HG02981 (cell line): Measurements from ENCODE around the gene SLC35G1.

Experiments
- ATAC-seq: cut with Tn5 transposase; IDR thresholded peaks from one replicate; pipeline ENCODE4 v1.9.1; 2021; ENCODE audit warnings: mild to moderate bottlenecking, moderate library complexity; ENCODE audit not compliant: unreplicated experiment

SLC35G1 gene, protein sequence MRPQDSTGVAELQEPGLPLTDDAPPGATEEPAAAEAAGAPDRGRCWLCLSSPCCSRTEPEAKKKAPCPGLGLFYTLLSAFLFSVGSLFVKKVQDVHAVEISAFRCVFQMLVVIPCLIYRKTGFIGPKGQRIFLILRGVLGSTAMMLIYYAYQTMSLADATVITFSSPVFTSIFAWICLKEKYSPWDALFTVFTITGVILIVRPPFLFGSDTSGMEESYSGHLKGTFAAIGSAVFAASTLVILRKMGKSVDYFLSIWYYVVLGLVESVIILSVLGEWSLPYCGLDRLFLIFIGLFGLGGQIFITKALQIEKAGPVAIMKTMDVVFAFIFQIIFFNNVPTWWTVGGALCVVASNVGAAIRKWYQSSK

DNA sequence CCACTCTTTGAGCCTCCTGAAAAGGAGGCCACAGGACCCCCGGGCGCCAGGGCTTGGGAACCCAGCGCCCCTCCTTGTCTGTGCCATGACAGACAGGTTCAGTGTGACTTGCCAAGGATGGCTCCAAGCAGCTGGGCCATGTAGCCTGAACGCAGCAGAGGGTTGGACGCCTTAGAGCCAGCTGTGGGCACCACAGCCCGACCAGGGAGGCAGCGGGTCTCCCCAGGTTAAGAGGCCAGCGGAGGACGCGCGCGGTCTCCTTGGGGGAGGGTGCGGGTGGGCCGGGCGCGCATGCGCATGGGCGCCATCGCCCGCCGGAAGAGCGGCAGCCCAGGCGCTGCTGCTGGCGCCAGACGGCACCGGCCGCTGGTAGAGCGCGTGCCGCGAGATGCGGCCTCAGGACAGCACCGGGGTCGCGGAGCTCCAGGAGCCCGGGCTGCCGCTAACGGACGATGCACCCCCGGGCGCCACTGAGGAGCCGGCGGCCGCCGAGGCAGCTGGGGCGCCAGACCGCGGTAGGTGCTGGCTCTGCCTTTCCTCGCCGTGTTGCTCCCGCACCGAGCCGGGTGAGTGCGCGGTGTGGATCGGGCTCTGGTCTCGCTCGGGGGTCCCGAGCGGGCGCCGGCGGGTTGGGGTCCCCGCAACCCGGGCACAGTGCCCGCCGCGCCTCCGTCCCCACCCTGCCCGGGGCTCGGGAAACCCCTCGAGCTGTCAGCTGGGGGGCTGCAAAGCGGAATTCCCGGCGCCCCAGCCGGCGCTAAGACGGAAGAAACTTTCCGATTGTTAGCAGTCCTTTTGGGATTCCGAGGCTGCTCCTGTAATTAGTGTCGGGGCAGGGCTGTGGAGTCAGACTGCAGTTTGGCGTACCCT is at the start of gene SLC35G1:
SLC35G1 (plus strand) TSS at position 333 of the 870 bp plus-strand sequence; CDS start at position 389, 56 bp downstream.
- ATAC-seq, result peak; percentile 93

DNA sequence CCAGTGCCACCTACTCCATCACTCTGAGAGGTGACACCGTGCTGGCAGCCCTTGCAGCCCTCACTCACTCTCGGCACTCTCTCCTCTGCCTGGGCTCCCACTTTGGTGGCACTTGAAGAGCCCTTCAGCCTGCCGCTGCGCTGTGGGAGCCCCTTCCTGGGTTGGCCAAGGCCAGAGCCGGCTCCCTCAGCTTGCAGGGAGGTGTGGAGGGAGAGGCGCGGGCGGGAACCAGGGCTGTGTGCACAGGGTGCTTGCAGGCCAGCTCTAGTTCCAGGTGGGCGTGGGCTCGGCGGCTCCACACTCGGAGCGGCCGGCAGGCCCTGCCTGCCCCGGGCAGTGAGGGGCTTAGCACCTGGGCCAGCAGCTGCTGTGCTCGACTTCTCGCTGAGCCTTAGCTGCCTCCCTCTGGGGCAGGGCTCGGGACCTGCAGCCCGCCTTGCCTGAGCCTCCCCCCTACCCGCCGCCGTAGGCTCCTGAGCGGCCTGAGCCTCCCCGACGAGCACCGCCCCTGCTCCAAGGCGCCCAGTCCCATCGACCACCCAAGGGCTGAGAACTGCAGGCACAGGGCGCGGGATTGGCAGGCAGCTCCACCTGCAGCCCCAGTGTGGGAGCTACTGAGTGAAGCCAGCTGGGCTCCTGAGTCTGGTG is 48.7 kb upstream of the SLC35G1 start:
- ATAC-seq, result no peak

DNA sequence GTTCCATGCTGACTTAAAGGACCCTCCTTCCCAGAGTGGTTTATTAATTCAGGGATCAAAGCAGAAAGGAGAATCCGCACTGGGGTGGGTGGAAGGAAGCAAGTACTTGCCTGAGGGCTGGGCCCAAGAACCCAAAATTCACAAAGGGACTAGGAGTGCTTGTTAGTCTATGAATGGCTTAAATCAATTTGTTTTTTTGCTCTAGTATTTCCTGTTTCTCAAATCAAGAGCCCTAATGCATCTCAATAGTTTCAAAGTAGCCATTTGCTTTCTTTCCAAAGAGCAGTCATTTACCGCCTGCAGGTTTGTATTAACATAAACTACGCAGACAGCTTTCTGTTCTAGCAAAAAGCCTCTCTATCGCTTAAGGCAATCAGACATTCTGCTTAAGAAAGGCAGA is 44.2 kb upstream of the SLC35G1 start:
- no peak for ATAC-seq

DNA sequence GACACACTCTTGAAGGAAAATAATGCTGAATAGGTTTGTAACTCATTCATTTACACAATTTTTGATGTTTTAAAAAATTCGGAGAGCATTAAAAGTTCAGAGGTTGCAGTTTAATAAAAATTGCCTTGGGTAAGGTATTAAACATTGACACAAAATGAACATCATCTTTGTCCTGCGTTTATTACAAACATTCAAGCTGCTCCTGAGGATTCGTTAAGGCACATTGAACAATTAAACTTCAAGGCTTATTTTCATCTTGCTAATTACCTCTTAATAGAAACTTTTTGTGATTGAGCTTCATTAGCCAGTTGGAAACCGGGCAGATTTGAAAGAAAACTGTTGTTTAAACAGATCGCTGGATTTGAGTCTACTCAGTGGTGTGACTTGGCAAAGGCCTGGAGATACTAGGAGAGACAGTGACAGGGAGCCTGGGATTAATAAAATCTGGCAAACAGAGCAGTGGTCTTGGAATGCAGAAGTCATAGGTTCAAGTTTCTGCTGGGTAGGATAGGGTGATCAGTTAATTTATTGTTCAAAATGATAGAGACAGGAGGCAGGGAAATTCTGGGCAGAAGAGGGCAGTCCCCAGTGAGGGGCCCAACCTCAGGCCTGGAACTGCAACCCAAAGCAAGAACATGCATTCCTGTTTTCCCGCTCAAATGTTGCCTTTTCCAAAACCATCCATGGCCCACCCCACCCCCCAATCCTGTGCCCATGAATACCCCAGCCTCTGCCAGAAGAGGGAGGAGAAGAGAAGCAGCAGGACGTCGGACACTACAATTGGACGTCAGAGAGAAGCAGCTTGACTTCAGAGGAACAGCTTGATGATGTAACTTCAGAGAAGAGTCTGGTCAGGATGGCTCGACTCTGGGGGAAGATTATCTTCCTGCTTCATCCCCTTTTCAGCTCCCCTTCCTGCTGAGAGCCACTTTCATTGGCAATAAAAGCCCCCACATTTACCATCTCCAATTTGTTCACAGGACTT is 43.5 kb upstream of the SLC35G1 start:
- ATAC-seq, result no peak

DNA sequence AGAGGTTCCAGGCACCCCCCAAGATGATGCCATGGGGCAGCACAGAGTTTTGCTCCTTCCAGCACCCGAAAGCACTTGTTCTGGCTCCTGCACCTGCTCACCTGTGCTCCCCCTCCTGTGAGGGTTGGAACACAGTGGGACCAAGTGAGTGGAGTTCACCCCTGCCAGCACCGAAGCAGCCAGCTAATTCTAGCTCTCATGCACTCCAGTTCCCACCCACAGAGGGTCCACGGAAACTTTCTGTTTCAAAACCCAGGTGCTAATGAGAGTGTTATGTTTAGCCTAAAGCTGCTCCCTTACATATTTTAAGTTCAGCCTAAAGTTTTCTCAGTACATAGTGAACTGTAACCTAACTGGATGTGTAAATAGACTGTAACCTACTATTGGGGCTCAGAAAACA is 42.6 kb upstream of the SLC35G1 start:
- ATAC-seq, result no peak

DNA sequence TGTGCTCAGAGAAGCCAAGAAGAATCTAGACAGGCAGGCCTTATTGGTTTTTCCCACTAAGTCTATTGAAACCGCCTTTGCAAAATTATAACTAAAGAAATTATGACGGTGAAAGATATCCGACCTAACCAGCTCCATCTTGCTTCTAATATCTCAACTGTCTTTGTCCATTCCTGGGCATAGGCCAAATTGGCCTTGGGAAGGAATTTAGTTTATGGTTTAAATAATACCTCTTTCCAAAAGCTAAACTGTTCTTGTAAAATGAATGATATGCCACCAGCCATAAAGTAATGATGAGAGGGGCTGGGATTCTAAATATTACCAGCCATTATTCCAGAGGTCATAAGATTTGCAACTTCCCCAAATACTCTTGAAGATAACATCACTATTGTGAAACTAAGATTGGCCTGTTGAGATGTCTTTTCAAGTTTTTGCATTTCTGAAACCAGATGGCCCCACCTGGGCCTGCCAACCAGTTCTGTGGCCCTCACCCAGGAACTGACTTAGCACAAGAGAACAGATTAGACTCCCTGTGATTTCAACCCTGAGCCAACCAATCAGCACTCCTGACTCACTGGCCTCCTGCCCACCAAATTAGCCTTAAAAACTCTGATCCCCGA is 41.2 kb upstream of the SLC35G1 start:
- ATAC-seq, result no peak

DNA sequence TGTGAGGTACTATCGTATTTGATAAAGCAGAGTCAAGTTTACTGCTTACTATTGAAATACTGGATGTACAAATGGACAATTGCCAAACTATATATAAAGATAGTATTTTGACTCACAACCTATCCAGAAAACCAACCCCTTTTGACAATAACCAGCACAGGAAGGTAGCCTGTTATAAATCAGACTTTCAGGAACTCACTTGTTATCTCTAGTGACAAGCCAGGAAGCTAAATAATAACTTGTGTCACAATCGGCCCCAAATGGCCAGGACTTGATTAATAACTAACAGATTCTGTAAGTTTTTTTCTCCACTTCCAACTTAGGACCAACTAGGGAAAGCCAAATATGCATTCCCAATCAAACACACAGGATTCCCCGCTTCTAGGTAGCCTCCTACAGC is 38.8 kb upstream of the SLC35G1 start:
- ATAC-seq, result no peak

DNA sequence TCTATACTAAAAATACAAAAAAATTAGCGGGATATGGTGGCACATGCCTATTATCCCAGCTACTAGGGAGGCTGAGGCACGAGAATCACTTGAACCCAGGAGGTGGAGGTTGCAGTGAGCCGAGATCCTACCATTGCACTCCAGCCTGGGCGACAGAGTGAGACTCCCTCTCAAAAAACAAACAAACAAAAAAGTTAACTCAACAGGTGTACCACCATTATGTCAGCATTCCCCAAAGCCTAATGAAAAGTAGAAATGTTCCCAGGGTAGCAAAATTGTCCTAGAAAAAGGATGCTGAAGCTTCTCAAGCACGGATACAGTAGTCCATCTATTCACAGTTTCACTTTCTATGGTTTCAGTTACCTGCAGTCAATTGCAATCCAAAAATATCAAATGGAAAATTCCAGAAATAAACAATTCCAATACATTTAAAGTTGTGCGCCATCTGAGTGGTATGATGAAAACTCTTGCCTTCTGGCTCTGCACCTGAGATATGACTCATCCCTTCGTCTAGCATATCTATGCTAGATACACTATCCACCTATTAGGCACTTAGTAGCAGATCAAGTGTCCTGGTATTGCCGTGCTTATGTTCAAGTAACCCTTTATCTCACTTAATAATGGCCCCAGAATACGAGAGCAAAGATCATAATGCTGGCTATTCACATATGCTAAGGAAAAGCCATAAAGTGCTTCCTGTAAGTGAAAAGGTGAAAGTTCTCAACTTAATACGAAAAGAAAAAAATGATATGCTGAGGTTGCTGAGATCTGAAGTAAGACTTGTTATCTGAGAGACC is 37.2 kb upstream of the SLC35G1 start:
- ATAC-seq, result no peak

DNA sequence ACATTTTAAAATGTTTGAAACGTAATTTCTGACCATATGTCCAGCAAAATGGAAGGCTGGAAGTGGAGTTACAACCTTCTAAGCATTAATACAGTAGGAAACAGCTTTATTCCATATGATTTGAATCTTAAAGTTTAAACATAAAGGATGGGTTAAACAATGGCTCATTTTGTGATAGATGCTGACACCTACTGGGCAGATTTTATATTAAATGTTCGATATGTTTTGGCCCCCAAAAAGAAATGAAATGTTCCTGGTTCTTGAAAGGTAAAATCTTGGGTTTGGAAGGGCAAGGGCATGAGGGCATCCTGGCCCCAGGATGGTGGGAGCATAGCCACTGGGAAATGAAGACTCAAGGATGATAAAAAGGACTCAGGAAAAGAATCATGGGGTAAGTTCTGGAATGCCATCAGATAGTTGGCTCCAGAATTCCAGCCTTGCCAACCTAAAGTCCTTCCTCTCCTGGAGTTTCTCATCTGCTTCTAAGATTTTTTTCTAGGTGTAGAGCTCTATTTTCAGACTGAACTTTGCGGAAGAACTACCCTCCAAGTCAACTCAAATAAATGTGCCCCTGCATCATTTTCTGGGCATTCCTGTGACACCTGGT is 34.6 kb upstream of the SLC35G1 start:
- ATAC-seq, result no peak

DNA sequence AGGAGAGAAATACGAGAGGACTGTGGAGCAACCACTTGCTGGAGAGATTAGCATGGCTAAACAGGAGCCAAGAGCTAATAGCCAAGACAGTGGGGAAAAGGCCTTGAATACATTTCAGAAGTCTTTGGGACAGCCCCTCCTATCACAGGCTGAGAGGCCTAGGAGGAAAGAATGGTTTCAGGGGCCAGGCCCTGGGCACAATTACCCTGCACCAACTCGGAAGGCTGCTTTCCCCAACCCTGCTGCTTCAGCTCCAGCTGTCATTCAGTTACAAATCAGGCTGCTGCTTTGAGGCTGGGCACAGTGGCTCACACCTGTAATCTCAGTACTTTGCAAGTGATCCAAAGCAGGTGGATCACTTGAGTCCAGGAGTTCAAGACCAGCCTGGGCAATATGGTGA is 32.0 kb upstream of the SLC35G1 start:
- no peak for ATAC-seq

DNA sequence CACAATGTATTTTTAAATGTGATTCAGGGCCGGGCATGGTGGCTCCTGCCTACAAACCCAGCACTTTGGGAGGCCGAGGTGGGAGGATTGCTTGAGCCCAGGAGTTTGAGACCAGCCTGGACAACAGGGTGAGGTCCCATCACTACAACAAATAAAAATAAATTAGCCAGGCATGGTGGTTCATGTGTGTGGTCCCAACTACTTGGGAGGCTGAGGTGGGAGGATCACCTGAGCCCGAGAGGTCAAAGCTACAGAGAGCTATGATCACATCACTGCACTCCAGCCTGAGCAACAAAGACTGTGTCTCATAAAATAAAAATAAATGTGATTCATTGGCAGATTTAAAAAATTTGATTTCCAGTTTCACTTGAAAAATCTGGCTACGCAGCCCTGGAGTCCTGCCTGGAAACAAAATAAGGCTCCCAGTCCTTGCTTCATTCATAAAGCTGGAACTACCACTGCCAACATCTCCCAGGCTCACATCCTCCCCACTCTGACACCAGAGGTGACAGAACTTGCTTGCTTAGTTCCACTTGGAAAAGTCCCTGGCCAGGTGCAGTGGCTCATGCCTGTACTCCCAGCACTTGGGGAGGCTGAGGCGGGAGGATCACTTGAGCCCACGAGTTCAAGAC is 27.9 kb upstream of the SLC35G1 start:
- ATAC-seq, result no peak

DNA sequence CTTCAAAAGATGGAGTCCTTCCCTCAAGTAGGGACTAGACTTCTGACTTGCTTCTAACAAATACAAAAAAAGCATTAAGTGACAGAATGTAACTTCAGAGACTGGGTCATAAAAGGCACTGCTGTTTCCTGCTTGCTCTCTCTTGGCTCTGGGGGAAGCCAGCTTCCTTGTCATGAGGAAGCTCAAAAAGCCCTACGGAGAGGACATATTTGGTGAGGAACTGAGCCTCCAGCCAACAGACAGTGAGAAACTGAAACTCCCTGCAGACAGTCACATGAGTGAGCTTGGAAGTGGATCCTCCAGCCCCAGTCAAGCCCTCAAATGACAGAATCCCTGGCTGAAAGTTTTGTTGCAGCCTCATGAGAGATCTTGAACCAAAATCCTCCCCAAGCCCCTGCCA is 26.3 kb upstream of the SLC35G1 start:
- ATAC-seq, result no peak

DNA sequence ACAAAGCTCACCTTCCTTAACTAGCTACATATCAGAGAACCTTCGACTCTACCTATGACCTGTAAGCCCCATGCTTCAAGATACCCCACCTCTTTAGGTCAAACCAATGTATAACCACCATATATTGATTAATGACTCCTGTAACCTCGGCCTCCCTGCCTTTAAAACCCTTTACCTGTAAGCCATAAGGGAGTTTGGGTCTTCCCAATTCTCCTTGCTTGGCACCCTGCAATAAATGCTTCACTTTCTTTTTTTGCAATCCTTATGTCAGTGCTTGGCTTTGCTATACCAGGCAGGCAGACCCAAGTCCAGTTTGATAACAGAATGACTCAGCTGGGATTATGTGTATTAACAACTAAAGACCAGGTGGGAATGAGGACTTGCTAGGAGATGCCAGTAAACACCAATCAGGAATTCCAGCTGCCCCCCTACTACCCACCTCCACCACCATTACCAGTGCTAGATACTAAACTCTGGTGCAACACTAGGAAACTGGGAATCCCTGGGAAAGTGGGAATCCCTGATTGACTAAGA is 22.0 kb upstream of the SLC35G1 start:
- no peak for ATAC-seq

DNA sequence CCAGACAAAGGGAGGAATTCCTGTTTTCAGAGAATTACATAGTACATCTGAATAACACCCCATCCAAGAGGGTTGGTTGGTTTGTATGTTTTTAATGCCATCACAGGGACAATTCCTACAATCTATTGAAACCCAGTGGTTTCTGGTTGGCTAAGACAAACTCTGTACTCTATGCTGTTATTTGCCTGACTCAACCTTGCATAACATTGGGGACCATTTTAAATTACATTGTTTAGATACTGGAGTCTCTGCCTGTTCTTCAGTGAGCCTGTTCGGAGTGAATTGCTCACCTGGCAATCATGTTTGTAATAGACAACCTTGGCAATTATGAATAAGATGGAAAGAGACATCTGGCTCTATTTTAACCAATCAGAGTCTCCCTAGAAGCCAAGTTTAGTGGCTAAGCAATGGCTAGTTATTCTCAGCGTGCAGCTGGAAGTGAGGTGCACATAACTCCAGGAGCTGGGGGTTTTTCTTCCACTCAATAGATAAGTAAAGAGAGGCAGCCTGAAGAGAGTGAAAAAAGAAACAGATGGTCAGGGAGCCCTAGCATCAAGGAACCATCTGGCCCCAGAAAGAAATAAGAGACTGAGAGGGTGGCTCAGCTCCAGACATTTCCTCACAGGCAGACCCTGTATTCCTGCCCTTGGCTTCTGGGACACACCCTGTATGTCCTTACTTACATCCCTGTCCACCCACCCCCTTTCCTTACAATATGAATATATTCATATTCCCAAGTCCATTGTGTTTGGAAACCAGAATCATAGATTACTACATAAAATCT is 21.2 kb upstream of the SLC35G1 start:
- ATAC-seq, result no peak

DNA sequence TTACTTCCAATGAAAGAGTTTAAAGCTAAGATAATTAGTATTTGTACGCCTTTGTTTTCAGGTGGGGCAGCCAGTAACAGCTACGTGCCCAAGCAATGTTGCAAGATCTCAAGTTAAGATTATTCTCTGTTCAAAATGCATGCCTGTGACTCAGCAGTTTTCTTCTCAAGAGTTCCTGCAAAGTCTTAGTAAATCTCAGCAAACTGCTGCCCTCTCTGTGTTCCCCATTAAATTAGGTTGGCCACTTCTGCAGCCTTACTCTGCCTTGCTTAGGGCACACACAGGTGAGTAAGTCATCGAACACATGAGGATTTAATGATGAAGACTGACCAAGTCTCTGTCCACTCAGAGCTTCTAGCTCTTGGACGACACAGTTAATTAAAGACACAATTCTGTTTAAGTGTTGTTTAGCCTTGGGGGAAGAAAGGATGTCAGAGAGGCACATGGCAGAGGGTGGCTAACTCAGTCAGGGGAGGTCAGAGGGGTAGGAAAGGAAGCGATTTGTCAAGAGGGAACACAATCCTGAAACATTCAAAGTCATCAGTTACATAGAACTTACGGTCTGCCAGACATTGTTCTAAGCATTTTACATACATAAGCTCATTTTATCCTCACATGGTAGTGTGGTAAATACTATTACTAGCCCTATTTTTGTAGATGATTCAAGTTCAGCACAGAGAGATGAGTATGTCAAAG is 20.2 kb upstream of the SLC35G1 start:
- no peak for ATAC-seq

DNA sequence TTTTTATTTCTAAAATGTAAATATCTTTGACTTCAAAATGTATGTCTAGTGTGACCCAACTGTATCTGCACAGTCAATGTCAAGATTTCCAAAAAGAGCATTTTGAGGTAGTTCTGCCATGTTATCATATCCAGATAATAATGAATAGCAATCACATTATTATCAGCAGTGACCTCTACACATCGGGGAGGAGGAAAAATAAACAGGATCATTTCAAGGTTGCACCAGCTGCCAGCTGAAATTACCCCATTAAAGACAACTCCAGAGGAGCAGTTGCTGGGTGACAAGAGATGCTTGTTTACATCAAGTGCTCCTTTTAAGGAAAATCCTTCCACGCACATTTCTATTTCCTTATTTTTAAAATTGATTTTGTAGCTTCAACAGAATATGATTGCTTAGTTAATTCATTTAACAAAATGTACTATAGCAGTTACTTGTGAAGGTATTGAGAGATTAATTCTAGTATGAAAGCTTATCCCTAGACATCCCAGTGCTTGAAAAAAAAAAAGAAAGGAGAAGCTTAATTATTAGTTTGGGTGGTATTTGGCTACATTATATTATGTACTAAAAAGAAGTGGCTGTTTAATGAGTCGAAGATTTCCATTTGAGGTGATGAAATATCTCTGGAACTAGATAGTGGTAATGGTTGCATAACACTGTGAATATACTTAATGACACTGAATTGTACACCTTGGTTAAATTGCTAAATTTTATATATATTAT is 19.3 kb upstream of the SLC35G1 start:
- no peak for ATAC-seq
